ENCODE results near the gene LRP6.

The LRP6 gene

DNA sequence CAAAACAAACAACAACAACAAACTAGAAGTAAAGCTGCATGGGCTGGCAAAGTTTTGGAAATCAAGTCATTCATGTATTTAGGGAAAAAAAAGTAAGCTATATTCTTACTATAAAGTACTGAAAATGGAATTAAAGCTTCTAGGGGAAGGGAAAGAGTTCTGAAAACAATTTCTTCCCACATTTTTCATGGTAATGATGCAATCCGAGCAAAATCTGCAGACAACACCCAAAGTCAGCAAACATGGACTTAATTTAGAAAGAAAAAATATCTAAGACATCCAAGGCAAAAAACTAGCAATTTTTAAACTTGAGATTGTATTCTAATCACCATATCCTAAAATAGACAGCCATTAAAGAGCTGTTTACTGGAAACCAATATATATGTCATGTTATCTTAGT, 86.3 kb downstream of the LRP6 start:
- WGBS (ENCODE audit: extremely low coverage, insufficient coverage, insufficient read length) = no CpG with 5 or more reads among the region's 1 CpG
- H2BK120ac ChIP-seq (ENCODE audit: insufficient read depth, low read length, poor library complexity) = no peak overlapping the region
- no peaks in the 10 kb centered on the region for H3K79me1 ChIP-seq (ENCODE audit: low read length)
- no peaks in the 10 kb centered on the region for H3K4me1 ChIP-seq (ENCODE audit: control insufficient read depth in 1 of 2, insufficient read depth in 2 of 2, low read length in 2 of 2)
- H2AK5ac ChIP-seq (ENCODE audit: low read length) = no peak overlapping the region
- no peak overlapping the region for H3K27ac ChIP-seq (ENCODE audit: low read depth, low read length)
- no peak overlapping the region for H3K23ac ChIP-seq (ENCODE audit: low read length)
- no peak overlapping the region for H3K9ac ChIP-seq (ENCODE audit: low read length)
- DNase-seq = no peak
- H3K18ac ChIP-seq (ENCODE audit: low read length) = no peak overlapping the region
- no peaks in the 10 kb centered on the region for H3K79me2 ChIP-seq (ENCODE audit: control insufficient read depth, insufficient read depth, low read length, poor library complexity)
- no peaks in the 10 kb centered on the region for H3K9me3 ChIP-seq (ENCODE audit: insufficient read depth, low read depth, low read length)
- no peak overlapping the region for H4K12ac ChIP-seq (ENCODE audit: low read depth, low read length)
- no peak overlapping the region for H3K4me3 ChIP-seq (ENCODE audit: low read depth, low read length)
- no peak overlapping the region for H3K4me2 ChIP-seq (ENCODE audit: low read length)
- H3K36me3 ChIP-seq (ENCODE audit: control insufficient read depth in 1 of 2, insufficient read depth in 2 of 2, low read length in 2 of 2) = peaks cover 0 to 4% of the 10 kb centered on the region in 2 experiments
- no peak overlapping the region for H2BK5ac ChIP-seq (ENCODE audit: low read depth, low read length, poor library complexity)
- no peak overlapping the region for H2AFZ ChIP-seq (ENCODE audit: insufficient read depth, low read length, poor library complexity)
- H4K91ac ChIP-seq (ENCODE audit: low read depth, low read length) = no peak overlapping the region
- no peak overlapping the region for H4K8ac ChIP-seq (ENCODE audit: low read depth, low read length)
- H2BK12ac ChIP-seq (ENCODE audit: low read length) = no peak overlapping the region
- no peak overlapping the region for H3K4ac ChIP-seq (ENCODE audit: low read depth, low read length)
- H3K27me3 ChIP-seq (ENCODE audit: insufficient read depth, low read length) = no peaks in the 10 kb centered on the region
- H3K14ac ChIP-seq (ENCODE audit: low read length) = no peak overlapping the region

DNA sequence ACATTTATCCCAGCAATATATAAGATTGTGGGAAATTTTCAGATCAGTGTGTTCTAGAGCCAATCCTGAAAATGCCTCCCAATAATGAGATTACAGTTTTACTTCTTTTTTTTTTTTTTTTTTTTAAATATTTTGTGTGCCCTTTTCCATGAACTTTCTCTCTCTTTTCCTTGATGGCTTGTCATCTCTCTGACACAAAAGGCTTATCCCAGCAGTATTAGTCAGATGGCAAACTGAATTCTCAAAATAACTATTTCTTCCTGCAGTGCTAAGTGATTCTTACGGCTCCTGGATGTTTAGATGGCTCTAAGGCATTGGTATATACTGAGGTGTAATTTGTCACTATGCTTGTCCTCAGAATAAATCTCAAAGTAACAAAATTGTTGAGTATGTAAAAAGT, 86.7 kb downstream of the LRP6 start:
- H3K9me3 ChIP-seq (ENCODE audit: insufficient read depth, low read depth, low read length) = no peaks in the 10 kb centered on the region
- H2AK5ac ChIP-seq (ENCODE audit: low read length) = no peak overlapping the region
- peaks cover 0 to 4% of the 10 kb centered on the region in 2 experiments for H3K36me3 ChIP-seq (ENCODE audit: control insufficient read depth in 1 of 2, insufficient read depth in 2 of 2, low read length in 2 of 2)
- no peaks in the 10 kb centered on the region for H3K4me1 ChIP-seq (ENCODE audit: control insufficient read depth in 1 of 2, insufficient read depth in 2 of 2, low read length in 2 of 2)
- no peak overlapping the region for H3K27ac ChIP-seq (ENCODE audit: low read depth, low read length)
- H3K4me3 ChIP-seq (ENCODE audit: low read depth, low read length) = no peak overlapping the region
- H2BK120ac ChIP-seq (ENCODE audit: insufficient read depth, low read length, poor library complexity) = no peak overlapping the region
- no peaks in the 10 kb centered on the region for H3K79me2 ChIP-seq (ENCODE audit: control insufficient read depth, insufficient read depth, low read length, poor library complexity)
- H3K23ac ChIP-seq (ENCODE audit: low read length) = no peak overlapping the region
- H2AFZ ChIP-seq (ENCODE audit: insufficient read depth, low read length, poor library complexity) = no peak overlapping the region
- H3K18ac ChIP-seq (ENCODE audit: low read length) = no peak overlapping the region
- no peaks in the 10 kb centered on the region for H3K79me1 ChIP-seq (ENCODE audit: low read length)
- H3K9ac ChIP-seq (ENCODE audit: low read length) = no peak overlapping the region
- no peak overlapping the region for H4K91ac ChIP-seq (ENCODE audit: low read depth, low read length)
- no peak overlapping the region for H2BK5ac ChIP-seq (ENCODE audit: low read depth, low read length, poor library complexity)
- no peak for DNase-seq
- H3K14ac ChIP-seq (ENCODE audit: low read length) = no peak overlapping the region
- H4K8ac ChIP-seq (ENCODE audit: low read depth, low read length) = no peak overlapping the region
- H3K4ac ChIP-seq (ENCODE audit: low read depth, low read length) = no peak overlapping the region
- no peak overlapping the region for H3K4me2 ChIP-seq (ENCODE audit: low read length)
- no peaks in the 10 kb centered on the region for H3K27me3 ChIP-seq (ENCODE audit: insufficient read depth, low read length)
- no CpG with 5 or more reads among the region's 1 CpG for WGBS (ENCODE audit: extremely low coverage, insufficient coverage, insufficient read length)
- H2BK12ac ChIP-seq (ENCODE audit: low read length) = no peak overlapping the region
- H4K12ac ChIP-seq (ENCODE audit: low read depth, low read length) = no peak overlapping the region

DNA sequence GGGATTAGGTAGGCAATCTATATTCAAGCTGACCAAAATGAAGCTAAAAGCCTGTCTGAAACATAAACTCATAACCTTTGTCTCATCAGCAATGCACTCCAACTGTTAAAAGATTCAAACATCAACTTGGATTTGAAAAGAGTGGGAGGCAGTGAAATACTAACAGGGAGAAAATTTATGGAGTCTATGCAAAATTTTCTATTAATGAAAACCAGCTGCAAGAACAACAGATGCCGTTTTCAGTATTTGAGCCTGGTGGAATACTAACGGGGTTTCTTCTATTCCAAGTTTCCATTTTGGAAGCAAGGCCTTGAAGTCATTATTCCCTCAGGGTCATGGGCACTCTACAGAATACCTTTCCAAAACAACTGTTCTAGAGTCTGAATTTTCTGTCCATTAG, 88.3 kb downstream of the LRP6 start:
- no peak overlapping the region for H2AFZ ChIP-seq (ENCODE audit: insufficient read depth, low read length, poor library complexity)
- WGBS (ENCODE audit: extremely low coverage, insufficient coverage, insufficient read length) = no CpG with 5 or more reads among the region's 2 CpGs
- H3K4me1 ChIP-seq (ENCODE audit: control insufficient read depth in 1 of 2, insufficient read depth in 2 of 2, low read length in 2 of 2) = no peaks in the 10 kb centered on the region
- no peak overlapping the region for H3K18ac ChIP-seq (ENCODE audit: low read length)
- peaks cover 0 to 4% of the 10 kb centered on the region in 2 experiments for H3K36me3 ChIP-seq (ENCODE audit: control insufficient read depth in 1 of 2, insufficient read depth in 2 of 2, low read length in 2 of 2)
- no peak overlapping the region for H2BK5ac ChIP-seq (ENCODE audit: low read depth, low read length, poor library complexity)
- no peak for DNase-seq
- no peak overlapping the region for H3K27ac ChIP-seq (ENCODE audit: low read depth, low read length)
- H2BK12ac ChIP-seq (ENCODE audit: low read length) = no peak overlapping the region
- H3K4me3 ChIP-seq (ENCODE audit: low read depth, low read length) = no peak overlapping the region
- H3K23ac ChIP-seq (ENCODE audit: low read length) = no peak overlapping the region
- no peak overlapping the region for H3K4me2 ChIP-seq (ENCODE audit: low read length)
- H4K91ac ChIP-seq (ENCODE audit: low read depth, low read length) = no peak overlapping the region
- H3K27me3 ChIP-seq (ENCODE audit: insufficient read depth, low read length) = no peaks in the 10 kb centered on the region
- no peak overlapping the region for H3K4ac ChIP-seq (ENCODE audit: low read depth, low read length)
- no peaks in the 10 kb centered on the region for H3K79me2 ChIP-seq (ENCODE audit: control insufficient read depth, insufficient read depth, low read length, poor library complexity)
- H2BK120ac ChIP-seq (ENCODE audit: insufficient read depth, low read length, poor library complexity) = no peak overlapping the region
- H4K8ac ChIP-seq (ENCODE audit: low read depth, low read length) = no peak overlapping the region
- H3K14ac ChIP-seq (ENCODE audit: low read length) = no peak overlapping the region
- H4K12ac ChIP-seq (ENCODE audit: low read depth, low read length) = no peak overlapping the region
- H2AK5ac ChIP-seq (ENCODE audit: low read length) = no peak overlapping the region
- no peaks in the 10 kb centered on the region for H3K79me1 ChIP-seq (ENCODE audit: low read length)
- H3K9ac ChIP-seq (ENCODE audit: low read length) = no peak overlapping the region
- no peaks in the 10 kb centered on the region for H3K9me3 ChIP-seq (ENCODE audit: insufficient read depth, low read depth, low read length)

DNA sequence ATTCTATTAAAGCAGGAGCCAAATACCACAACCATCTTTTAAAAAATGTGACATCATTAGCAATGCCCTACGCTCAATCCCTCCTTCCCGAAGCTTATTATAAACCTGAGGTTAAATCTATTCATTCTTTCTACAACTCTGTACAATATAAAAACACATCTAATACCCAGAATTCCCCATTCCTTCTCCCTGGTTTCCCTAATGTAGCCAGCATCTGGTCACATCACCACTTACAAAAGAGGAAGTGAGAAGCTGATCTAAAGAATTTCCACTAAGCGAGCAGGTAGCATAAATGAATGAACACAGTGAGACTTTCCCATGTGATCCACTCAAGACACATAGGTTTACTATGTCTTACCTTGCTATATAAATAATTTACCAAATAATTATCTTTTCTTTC, 90.4 kb downstream of the LRP6 start:
- no peak overlapping the region for H3K4me2 ChIP-seq (ENCODE audit: low read length)
- H2AFZ ChIP-seq (ENCODE audit: insufficient read depth, low read length, poor library complexity) = no peak overlapping the region
- WGBS (ENCODE audit: extremely low coverage, insufficient coverage, insufficient read length) = no CpG with 5 or more reads among the region's 3 CpGs
- H3K36me3 ChIP-seq (ENCODE audit: control insufficient read depth in 1 of 2, insufficient read depth in 2 of 2, low read length in 2 of 2) = peaks cover 0 to 4% of the 10 kb centered on the region in 2 experiments
- DNase-seq = no peak
- no peak overlapping the region for H3K18ac ChIP-seq (ENCODE audit: low read length)
- no peaks in the 10 kb centered on the region for H3K9me3 ChIP-seq (ENCODE audit: insufficient read depth, low read depth, low read length)
- no peak overlapping the region for H4K8ac ChIP-seq (ENCODE audit: low read depth, low read length)
- no peak overlapping the region for H3K14ac ChIP-seq (ENCODE audit: low read length)
- no peak overlapping the region for H4K12ac ChIP-seq (ENCODE audit: low read depth, low read length)
- H3K27me3 ChIP-seq (ENCODE audit: insufficient read depth, low read length) = no peaks in the 10 kb centered on the region
- no peak overlapping the region for H3K27ac ChIP-seq (ENCODE audit: low read depth, low read length)
- H2BK5ac ChIP-seq (ENCODE audit: low read depth, low read length, poor library complexity) = no peak overlapping the region
- no peak overlapping the region for H3K4ac ChIP-seq (ENCODE audit: low read depth, low read length)
- H2BK12ac ChIP-seq (ENCODE audit: low read length) = no peak overlapping the region
- no peak overlapping the region for H3K4me3 ChIP-seq (ENCODE audit: low read depth, low read length)
- no peak overlapping the region for H2BK120ac ChIP-seq (ENCODE audit: insufficient read depth, low read length, poor library complexity)
- H3K9ac ChIP-seq (ENCODE audit: low read length) = no peak overlapping the region
- no peaks in the 10 kb centered on the region for H3K79me2 ChIP-seq (ENCODE audit: control insufficient read depth, insufficient read depth, low read length, poor library complexity)
- H4K91ac ChIP-seq (ENCODE audit: low read depth, low read length) = no peak overlapping the region
- no peak overlapping the region for H2AK5ac ChIP-seq (ENCODE audit: low read length)
- H3K4me1 ChIP-seq (ENCODE audit: control insufficient read depth in 1 of 2, insufficient read depth in 2 of 2, low read length in 2 of 2) = no peaks in the 10 kb centered on the region
- no peaks in the 10 kb centered on the region for H3K79me1 ChIP-seq (ENCODE audit: low read length)
- H3K23ac ChIP-seq (ENCODE audit: low read length) = no peak overlapping the region
